C4-2B (cell line): Measurements from ENCODE around the gene IL4.

ENCODE experiments used
- CTCF ChIP-seq: fragments of 450-650 bp; conservative IDR thresholded peaks from 2 replicates; pipeline ENCODE4 v1.5.1; 2017; ENCODE audit warnings: mild to moderate bottlenecking
- ZFX ChIP-seq: fragments of 450-650 bp; IDR thresholded peaks from 2 replicates; pipeline ENCODE4 v1.6.1; 2017

- TF ChIP-seq CTCF (no peak), ZFX (no peak)
These were observed 13.9 kb upstream of the IL4 start for GRCh38 chr5:132659598-132660493.
